GM19023 (cell line): ENCODE measurements around the gene DUSP15.
A peak's percentile ranks its signal among the peaks of the same experiment; 100 is the strongest.
"Not testable (repeated sequence)": the region's sequence is repeated elsewhere in the genome, so short reads cannot be mapped to it uniquely, and the experiment has no call there.

Experiments
- ATAC-seq: cut with Tn5 transposase; IDR thresholded peaks from one replicate; pipeline ENCODE4 v1.9.1; 2021; ENCODE audit warnings: mild to moderate bottlenecking, moderate library complexity; ENCODE audit not compliant: unreplicated experiment

The DUSP15 gene

DNA sequence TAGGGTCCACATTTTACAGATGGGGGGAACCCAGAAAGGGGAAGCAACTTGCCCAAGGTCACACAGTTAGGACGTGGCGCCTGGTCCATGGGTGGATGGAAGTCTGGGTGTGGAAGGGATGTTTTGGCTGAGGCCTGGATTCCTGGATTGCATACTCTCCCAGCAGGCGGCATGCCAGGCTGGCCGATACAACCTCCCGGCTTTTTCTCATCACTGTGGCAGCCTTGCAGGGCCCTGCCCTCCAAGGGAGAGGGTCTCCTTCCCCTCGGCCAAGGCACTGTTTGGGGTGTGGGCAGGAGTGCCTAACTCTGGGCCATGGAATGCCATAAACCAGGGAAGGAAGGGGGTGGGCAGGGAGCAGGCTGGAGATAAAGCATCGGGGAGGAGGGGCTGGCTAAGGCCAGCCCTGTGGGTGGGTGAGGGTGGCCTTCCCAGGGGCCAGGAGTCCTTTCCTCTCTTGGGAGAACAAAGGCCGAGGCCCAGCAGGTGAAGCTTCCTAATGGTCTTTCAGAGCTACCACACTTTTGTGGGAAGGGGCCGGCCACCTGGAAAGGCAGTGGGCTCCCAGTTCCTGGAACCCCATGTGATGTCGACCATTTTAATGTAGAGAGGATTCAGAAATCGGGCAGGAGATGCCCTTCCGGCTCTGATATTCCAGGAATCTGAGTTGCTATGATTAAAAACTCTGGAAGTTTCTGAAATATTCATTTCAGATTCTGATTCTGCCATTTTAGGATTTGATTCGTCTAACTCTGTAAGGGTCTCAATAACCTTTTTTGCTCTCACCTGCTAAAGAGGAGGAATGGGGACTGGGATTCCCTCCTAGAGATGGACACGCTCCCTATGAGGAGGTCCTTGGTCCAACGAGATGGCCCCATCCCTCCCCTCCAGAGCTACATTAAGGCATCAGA lies 29.2 kb downstream of the DUSP15 start:
- no peak for ATAC-seq

DNA sequence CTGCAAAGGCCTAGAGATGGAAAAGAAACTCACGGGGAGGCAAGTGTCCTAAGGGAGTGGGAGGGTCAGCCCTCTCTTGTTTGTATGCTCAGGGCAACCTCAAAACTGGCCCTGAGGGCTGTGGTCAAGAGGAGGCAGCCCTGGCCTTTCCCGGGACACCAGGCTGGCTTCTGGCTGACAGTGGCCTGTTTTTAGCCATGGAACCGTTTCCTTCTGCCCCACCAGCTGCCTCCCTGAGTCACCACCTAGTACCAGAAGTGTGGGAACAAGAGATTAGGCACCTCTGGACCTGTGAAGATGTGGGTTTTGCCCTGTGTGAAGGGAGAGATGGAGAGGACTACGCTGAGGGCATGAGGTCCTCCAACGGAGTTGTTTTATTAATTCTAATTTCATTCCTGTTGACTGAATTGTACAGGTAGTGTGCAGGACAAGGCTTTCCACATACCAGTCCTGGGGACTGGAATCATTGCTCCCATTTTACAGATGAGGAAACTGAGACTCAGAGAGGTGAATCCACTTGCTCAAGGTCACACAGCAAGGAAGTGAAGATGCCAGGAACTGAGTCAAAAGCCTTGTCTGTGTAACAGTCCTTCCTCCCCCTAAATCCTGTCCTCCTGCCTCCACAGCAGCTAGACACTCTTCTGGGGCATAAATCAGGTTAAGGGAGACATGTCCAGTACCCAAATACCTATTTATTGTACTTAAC lies 30.4 kb downstream of the DUSP15 start:
- no peak for ATAC-seq

DNA sequence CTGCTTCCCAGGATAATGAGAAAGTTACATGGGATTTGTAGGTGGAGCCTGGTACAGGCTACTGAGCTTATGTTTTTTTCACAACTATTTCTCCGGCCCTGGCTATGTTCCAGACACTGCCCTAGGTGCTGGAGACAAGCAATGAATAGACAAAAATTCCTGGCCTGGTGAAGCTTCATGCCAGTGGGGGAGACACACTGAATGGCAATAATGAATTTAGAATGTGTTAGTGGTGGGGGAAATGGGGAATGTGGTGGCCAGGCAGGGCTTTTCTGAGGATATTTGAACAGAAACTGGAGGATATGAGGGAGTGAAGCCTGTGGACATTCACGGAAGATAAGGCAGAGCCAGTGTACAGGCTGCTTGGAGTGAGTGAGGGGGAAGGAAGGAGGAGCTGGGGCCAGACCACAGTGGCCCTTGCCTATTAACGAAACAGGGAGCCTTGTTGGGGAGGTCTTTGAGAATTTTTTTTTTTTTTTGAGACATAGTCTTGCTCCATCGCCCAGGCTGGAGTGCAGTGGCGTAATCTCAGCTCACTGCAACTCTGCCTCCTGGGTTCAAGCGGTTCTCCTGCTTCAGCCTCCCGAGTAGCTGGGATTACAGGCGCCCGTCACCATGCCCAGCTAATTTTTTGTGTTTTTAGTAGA lies 31.6 kb downstream of the DUSP15 start:
- no peak for ATAC-seq

DNA sequence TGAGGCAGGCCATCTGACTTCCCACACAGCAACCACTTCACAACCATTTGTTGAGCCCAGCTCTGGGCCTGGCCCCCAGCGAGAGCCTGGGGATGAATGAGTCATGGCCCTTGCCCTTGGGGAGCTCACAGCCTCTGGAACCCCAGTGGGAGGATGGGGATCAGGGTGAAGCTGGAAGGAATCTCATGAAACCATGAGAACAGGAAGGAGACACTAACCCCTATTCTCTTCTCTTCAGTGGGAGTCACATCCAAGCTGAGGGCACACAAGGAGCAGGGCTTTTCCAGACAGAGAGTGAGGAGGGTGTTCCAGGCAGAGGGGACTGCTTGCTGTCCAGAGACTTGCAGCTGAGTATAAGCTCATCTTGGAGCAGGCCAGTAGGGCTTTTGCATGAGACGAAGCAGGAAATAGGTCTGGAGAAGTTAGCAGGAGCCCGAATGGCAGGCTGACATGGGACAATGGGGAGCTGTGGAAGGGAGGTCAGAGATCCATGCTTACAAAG lies 32.4 kb downstream of the DUSP15 start:
- ATAC-seq = no peak

DNA sequence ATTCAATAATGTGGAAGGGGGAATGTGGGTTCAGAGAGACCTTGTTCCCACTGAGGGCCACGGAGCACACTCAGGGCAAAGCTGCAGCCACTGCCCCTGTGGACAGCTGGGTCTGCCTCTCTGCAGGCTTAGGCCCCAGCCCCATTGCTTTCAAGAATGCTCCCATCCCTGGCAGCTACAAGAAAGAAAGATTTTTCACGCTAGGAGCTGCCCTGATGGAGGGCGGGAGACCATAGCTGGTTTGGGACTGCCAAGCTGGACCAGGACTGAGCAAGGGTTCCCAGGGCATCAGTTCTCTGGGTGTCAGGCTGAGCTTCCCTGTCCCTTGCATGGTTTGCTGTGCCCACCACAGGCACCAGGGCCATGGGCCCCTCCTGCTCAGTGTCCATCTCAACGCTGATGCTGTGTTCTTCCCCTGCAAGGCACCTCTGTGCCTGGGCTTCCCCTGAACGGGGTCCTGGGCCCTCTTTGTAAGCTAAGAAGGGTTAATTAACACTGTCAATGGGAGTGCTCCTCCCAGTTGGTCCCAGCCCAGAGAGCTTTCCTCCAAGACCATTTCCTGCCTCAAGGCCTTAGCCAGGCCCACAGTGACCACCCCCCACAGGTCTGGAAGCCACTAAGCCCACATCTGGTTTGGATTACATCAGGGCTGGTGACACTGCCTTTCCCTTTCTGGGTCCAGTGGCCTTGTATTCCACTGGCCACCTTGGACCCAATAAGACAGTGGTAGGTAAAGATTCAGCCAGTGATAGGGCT lies 33.3 kb downstream of the DUSP15 start:
- no peak for ATAC-seq

- peak; percentile 67 for ATAC-seq
Observed at GRCh38 chr20:31835977-31836852, 34.1 kb downstream of the DUSP15 start.

- no peak for ATAC-seq
Observed at GRCh38 chr20:31835554-31835953, 34.8 kb downstream of the DUSP15 start.

- no peak for ATAC-seq
Observed at GRCh38 chr20:31833931-31834521, 36.3 kb downstream of the DUSP15 start.

DNA sequence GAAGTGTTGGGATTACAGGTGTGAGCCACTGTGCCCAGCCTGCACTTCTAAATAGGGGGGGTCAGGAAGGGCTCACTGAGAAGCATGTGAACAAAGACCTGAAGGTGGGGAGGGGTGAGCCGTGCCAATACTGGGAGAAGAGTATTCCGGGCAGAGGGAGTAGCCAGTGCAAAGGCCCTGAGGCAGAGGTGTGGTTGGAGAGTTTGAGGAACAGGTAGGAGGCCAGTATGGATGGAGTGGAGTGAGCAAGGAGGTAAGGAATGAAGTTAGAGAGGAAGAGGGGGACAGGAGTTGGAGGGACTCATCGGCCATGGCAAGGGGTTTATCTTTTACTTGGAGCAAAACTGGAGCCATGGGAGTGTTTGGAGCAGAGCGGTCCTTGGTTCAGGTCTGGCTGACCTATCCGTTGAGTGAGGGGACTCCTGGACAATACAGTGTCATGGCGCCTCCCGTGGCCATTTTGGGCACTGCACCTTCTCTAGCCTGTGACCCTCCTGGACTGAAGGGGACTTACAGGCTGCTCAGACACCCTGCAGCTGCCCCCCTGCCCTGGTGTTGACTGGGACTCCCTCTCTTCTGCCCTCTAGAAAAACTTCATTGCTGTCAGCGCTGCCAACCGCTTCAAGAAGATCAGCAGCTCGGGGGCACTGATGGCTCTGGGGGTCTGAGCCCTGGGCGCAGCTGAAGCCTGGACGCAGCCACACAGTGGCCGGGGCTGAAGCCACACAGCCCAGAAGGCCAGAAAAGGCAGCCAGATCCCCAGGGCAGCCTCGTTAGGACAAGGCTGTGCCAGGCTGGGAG lies 37.0 kb downstream of the DUSP15 start:
- ATAC-seq = no peak

DNA sequence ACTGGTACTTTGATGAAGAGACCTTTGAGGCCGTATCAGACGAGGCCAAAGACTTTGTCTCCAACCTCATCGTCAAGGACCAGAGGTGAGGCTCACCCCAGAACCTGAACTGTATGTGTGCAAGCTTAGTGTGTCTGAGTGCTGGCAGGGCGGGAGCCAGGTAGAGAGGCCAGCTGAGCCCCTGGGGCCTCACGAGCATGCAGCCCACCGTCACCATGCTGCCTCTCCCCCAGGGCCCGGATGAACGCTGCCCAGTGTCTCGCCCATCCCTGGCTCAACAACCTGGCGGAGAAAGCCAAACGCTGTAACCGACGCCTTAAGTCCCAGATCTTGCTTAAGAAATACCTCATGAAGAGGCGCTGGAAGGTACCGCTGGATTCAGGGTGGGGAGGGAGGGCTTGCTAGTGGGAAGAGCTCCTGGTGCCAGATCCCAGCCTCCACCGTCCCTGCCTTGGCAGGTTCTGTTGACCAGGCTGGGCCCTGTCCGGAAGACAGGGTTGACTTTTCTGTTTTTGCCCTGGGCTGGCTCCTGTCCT lies 38.5 kb downstream of the DUSP15 start:
- no peak for ATAC-seq

DNA sequence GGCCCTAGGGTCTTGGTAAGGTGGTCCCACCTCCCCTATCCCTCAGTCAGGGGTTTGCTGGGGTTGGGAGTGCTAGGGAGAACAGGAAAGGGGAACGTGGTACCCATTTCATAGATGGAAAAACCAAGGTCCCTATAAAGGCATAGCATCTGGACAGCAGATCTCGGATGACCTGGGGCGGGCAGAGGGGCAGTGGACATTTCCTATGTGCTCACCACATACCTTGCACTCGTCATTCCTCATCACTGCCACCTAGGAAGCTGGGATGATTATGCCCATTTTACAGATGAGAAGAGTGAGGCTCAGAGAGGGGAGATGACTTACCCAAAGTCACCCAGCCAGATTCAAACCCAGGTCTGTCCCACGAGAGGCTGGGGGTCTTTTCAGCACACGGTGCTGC lies 39.1 kb downstream of the DUSP15 start:
- no peak for ATAC-seq

- ATAC-seq = no peak
Observed at GRCh38 chr20:31830406-31830981, 39.8 kb downstream of the DUSP15 start.

DNA sequence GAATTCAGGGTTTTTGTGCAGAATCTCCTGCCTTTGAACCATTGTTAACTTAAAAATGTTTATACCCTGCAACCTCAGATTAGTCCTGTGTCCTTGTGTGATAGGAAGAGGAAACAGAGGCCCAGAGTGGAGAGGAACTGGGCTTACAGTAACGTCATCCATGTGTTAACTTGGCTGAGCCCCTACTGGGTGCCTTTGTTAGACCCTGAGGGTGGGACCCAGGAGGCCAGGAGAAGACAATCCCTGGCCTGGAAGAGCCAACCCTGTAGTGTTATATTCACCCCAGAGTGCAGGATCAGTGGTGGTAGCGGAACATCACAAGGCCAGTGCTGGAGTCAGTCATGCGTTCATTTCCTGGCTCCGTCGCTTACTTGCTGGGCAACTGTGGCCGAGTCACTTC lies 40.6 kb downstream of the DUSP15 start:
- ATAC-seq = no peak

GRCh38 chr20:31828016-31828415 lies 42.3 kb downstream of the DUSP15 start:
- not testable (repeated sequence) for ATAC-seq

DNA sequence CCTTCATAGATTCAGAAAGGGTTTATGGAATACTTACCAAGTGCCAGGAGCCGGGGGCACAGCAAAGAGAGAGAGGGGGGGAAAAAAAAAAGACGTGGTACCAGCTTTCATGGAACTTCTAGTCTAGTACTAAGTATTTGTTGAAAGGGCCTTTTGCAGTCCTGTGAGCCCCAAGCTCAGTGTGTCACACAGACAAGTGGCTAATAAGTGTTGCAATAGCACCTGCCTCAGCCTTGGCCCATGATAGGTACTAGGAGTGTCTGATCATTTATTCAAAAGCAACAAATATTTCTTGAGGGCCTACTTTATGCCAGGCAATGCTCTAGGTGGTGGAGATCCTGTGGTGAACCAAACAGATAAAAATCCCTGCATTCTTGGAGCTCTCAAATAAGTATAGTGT lies 43.3 kb downstream of the DUSP15 start:
- ATAC-seq = no peak

DNA sequence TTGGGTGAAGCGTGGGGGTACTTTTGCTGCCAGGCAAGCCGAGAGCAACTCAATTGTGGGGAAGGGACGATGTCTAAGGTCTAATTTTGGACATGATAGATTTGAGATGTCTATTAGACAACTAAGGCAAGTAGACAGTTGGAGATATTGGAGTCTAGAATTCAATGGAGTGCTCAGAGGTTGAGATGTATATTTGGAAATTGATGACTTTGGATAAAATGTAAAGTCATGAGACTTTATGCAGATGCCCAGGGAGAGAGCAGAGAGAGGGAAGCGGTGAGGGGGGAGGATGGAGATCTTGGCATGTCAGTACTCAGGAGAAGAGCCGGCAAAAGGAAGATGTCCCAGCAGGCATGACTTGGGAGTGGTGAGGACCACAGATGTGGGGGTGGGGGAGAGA lies 44.3 kb downstream of the DUSP15 start:
- ATAC-seq = no peak

DNA sequence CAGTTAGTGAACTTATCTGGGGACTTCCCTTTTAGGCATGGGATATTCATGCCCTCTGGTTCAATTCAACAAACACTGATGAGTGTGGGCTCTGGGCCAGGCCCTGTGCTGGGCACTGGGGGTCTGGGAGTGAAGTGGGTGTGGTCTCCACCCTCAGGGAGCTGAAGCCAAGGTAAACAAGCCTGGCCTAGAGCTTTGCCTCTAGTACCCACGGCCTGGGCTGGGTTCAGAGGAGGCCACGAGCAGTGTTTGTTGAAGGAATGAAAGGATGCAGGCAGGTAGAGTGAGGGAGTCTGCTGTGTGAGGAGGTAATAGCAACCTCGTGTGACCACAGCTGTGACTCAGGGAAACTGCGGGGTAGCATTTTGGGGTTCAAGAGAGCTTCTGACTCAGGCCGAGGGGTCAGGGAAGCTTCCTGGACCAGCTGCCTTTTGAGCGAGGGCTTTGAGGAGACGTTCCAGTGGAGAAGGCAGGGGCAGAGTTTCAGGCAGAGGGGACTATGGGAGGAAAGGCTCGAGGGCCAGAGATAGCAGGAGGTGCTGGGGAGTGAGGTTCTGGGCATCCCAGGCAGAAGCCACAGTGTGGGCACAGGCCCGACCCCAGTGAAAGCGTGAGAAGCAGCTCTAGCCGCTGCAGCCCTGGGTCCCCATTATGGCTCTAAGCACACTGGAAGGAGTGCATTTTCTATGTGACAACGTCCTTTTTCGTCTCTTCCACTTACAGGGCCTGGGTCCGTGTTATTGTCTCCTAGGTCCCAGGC lies 45.6 kb downstream of the DUSP15 start:
- ATAC-seq = no peak
